DMS79 (cell line): Measurements from ENCODE around the gene CAPN15.
A peak's percentile ranks its signal among the peaks of the same experiment; 100 is the strongest.

Source experiments
- DNase-seq: peaks from one replicate; lab custom pipeline; 2025; lab: John Stamatoyannopoulos, UW

CAPN15 gene

GRCh38 chr16:525520-526180 is 1.9 kb upstream of the CAPN15 start:
- DNase-seq = peak; percentile 6

- peak; percentile 53 for DNase-seq
These were observed 1.1 kb upstream of the CAPN15 start for GRCh38 chr16:526181-527014.

- no peak for DNase-seq
These were observed 849 bp downstream of the CAPN15 start for GRCh38 chr16:528111-529011.

GRCh38 chr16:529012-529575 is 1.6 kb downstream of the CAPN15 start:
- DNase-seq = no peak

- DNase-seq = no peak
These were observed 2.8 kb downstream of the CAPN15 start for GRCh38 chr16:530111-530817.

GRCh38 chr16:531494-532125 is 4.1 kb downstream of the CAPN15 start:
- DNase-seq = no peak

GRCh38 chr16:533391-534123 is 6.0 kb downstream of the CAPN15 start:
- no peak for DNase-seq

- DNase-seq = no peak
These were observed 6.6 kb downstream of the CAPN15 start for GRCh38 chr16:534135-534534.

GRCh38 chr16:534856-535445 is 7.4 kb downstream of the CAPN15 start:
- DNase-seq = no peak

- DNase-seq = no peak
These were observed 8.2 kb downstream of the CAPN15 start for GRCh38 chr16:535446-536405.

- no peak for DNase-seq
These were observed 9.2 kb downstream of the CAPN15 start for GRCh38 chr16:536746-537145.

- DNase-seq = no peak
These were observed 10.2 kb downstream of the CAPN15 start for GRCh38 chr16:537415-538335.

- no peak for DNase-seq
These were observed 12.5 kb downstream of the CAPN15 start for GRCh38 chr16:539901-540530.

- no peak for DNase-seq
These were observed 13.3 kb downstream of the CAPN15 start for GRCh38 chr16:540645-541340.

- no peak for DNase-seq
These were observed 16.0 kb downstream of the CAPN15 start for GRCh38 chr16:543301-544164.

- no peak for DNase-seq
These were observed 17.0 kb downstream of the CAPN15 start for GRCh38 chr16:544517-544916.
